ENCODE measurements around the gene APP. TPM values are rescaled to one million over a fixed set of nuclear protein-coding genes. Genes with fewer than 3 reads are reported as not detected.

The APP gene
- total RNA-seq, 1 donor, result 404 TPM

DNA sequence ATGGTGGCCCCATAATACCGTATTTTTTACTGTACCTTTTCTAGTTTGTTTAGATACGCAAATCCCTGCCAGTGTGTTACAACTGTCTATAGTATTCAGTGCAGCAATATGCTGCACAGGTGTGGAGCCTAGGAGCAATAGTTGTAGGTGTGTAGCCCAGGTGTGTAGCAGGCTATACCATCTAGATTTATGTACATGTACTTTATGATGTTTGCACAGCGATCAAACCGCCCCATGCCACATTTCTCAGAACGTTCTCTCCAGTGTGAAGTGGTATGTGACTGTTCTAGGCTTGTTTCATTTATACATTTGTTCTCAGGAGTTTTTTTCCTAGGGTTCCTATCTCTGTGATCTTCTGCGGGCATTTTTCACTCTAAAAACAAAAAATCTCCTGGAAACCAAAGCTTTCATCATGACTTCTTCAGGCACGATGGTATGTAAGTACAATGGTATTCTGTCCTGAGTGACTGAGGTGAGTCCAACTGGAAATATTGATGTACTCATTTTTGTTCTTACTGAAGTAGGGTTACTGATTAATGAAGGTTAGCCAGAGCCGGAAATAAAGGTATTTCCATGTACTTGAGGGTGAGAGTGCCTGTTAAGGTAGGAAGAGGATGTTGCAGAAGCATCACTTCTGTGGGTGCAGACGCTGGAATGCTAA is 282.8 kb downstream of the APP start:
- TF ChIP-seq, protein P1, sequence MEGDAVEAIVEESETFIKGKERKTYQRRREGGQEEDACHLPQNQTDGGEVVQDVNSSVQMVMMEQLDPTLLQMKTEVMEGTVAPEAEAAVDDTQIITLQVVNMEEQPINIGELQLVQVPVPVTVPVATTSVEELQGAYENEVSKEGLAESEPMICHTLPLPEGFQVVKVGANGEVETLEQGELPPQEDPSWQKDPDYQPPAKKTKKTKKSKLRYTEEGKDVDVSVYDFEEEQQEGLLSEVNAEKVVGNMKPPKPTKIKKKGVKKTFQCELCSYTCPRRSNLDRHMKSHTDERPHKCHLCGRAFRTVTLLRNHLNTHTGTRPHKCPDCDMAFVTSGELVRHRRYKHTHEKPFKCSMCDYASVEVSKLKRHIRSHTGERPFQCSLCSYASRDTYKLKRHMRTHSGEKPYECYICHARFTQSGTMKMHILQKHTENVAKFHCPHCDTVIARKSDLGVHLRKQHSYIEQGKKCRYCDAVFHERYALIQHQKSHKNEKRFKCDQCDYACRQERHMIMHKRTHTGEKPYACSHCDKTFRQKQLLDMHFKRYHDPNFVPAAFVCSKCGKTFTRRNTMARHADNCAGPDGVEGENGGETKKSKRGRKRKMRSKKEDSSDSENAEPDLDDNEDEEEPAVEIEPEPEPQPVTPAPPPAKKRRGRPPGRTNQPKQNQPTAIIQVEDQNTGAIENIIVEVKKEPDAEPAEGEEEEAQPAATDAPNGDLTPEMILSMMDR (IDR thresholded peaks at IDR 0.05; ENCODE audit: insufficient read depth, low read length), result no peak
- DNase-seq (ENCODE audit: low read depth), result no peak
- no peak overlapping the region for H3K4me3 ChIP-seq (ENCODE audit: low read depth, low read length)

DNA sequence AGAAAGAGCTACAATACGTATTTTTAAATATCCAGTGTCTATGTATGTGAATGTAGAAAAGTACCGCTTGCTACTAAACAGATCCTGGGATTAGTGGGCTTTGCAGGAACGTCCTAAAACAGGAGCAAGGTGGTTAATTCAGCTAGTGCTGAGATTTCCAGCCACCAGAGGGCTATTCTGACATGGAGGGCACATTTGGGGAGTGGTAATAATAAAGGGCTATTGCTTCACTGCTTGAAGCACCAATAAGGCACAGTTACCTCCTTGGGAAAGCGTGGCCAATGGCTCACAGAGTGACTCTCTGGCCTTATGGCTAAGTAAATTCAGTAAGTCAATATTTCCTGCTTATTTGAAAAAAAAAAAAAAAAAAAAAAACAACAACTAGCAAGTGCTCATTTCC is 283.4 kb downstream of the APP start:
- DNase-seq (ENCODE audit: low read depth), result no peak
- TF ChIP-seq, protein P1 (IDR thresholded peaks at IDR 0.05; ENCODE audit: insufficient read depth, low read length), result no peak
- H3K4me3 ChIP-seq (ENCODE audit: low read depth, low read length), result no peak overlapping the region

DNA sequence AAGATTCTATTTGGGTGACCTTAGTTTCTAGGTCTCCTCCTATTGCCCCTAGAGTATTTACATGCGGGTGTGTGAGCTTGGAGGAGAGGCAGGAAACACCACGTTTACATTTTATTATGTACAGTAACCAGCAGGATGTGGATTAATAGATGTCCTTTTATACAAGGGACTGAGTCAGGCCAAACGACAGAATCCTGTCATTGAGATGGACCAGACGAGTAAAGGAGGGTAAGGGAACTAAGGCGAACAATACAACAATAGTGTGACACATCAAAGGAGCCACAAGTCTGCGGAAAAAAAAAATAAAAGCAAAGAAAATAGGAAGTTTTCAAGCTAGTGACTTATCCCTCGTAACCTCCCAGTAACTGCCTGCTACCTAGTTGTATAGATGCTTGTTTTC is 284.7 kb downstream of the APP start:
- TF ChIP-seq, protein P1 (IDR thresholded peaks at IDR 0.05; ENCODE audit: insufficient read depth, low read length), result no peak
- H3K4me3 ChIP-seq (ENCODE audit: low read depth, low read length), result no peak overlapping the region
- peak; percentile 26 for DNase-seq (ENCODE audit: low read depth)

DNA sequence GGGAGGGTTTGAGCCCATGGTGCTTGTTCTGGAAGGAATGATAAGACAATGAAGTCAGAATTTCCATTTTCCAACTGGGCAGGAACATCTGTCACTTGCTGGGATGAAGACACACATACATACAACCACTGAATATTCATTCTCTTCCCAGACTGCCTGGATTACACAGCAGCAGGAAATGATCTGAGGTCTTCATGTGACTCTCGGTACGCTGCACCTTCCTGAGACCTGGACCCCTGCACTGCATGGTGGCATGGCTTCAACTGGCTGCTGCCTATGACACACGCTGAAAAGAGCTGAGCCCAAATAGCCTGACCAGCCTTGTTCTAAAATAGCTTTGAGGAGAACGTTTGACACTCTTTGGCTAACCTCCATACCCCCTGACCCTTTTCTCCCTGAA is 285.2 kb downstream of the APP start:
- no peak for DNase-seq (ENCODE audit: low read depth)
- H3K4me3 ChIP-seq (ENCODE audit: low read depth, low read length), result no peak overlapping the region
- TF ChIP-seq, protein P1 (IDR thresholded peaks at IDR 0.05; ENCODE audit: insufficient read depth, low read length), result no peak

DNA sequence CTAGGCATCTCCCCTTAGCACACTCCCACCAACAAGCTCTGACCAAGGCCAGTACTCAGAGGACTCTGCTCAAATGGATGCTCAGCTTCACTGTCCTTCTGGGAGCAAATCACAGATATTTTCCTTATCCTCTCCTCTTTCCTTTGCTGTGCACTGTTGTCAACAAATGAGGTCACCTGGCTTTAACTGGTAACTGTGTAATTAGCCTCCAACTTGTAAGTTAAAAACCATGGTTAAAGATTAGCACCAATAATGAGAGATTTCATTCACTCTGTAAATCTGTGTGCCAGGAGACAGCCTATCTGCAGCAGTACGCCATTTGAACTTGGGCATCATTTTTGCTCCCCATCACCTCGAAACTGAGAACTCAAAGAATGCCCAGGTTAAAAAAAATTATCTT is 286.3 kb downstream of the APP start:
- DNase-seq (ENCODE audit: low read depth), result no peak
- H3K4me3 ChIP-seq (ENCODE audit: low read depth, low read length), result no peak overlapping the region
- TF ChIP-seq, protein P1 (IDR thresholded peaks at IDR 0.05; ENCODE audit: insufficient read depth, low read length), result no peak

DNA sequence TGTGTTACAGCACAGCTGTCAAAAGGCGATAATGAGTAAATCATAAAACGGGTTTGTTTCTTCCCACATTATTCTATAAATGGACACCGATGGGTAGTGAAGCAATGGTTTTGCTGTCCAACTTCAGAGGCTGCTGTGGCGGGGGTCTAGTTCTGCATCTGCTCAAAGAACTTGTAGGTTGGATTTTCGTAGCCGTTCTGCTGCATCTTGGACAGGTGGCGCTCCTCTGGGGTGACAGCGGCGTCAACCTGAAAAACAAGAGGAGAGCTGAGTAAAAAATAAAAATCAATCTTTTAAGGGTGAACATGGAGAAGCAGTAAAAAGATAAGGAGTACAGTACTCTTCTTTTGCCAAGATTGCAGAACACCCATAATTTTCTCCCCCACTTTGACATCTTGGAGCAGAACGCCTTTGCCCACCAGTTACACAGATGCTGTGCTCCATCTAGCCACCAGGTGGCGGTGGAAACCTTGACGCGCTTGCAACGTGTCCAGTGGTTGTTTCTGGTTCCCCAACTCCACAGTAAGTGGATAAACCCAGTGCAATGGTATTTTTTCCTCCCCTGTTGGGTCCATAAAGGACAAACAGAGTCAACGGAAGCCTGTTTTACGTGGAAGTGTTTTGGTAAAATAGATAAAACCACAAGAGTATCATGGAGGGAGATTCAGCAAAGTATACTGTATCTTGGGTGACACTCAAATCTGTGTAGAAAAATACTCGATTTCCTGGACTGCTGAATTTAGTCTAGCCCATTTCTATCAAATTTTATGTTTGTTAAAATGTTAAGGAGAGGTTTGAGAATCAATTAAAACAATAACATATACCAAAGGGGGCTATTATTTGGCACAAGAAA is 288.8 kb downstream of the APP start:
- peak; percentile 73 for DNase-seq (ENCODE audit: low read depth)
- H3K4me3 ChIP-seq (ENCODE audit: low read depth, low read length), result no peak overlapping the region
- TF ChIP-seq, protein P1 (IDR thresholded peaks at IDR 0.05; ENCODE audit: insufficient read depth, low read length), result peak; percentile 99
